Peyer's patch (tissue), 4 donors: Measurements from ENCODE around the gene SMIM26. TPM values are rescaled to one million over a fixed set of nuclear protein-coding genes. Genes with fewer than 3 reads are reported as not detected.

ENCODE experiments used
- DNase-seq, 3 donors: peaks; one replicate each; pipeline ENCODE4 v3.0.0-alpha.2; 2017 to 2019
- H3K27ac ChIP-seq, 4 donors: fragments of 200-600 bp; sonication (generic); one replicate each; pipeline ENCODE4 v1.5.1; 2016 to 2019
- H3K27me3 ChIP-seq, 2 donors: fragments of 200-600 bp; sonication (generic); one replicate each; pipeline ENCODE4 v1.5.1; 2019
- H3K36me3 ChIP-seq, 3 donors: fragments of 200-600 bp; sonication (generic); one replicate each; pipeline ENCODE4 v1.5.1; 2016 to 2019
- H3K4me1 ChIP-seq, 4 donors: fragments of 200-600 bp; sonication (generic); one replicate each; pipeline ENCODE4 v1.5.1; 2016 to 2019
- H3K4me3 ChIP-seq, 4 donors: fragments of 200-600 bp; sonication (generic); 1 replicate in 3 of 4; 2 replicates in 1 of 4; pipeline ENCODE4 v1.5.1; 2016 to 2019; ENCODE audit warnings: mild to moderate bottlenecking in 1 of 4
- H3K9me3 ChIP-seq, 4 donors: fragments of 200-600 bp; sonication (generic); one replicate each; pipeline ENCODE4 v1.5.1; 2016 to 2019; ENCODE audit warnings: mild to moderate bottlenecking in 1 of 4
- CTCF ChIP-seq, 6 experiments: fragments of 450-650 bp in 4 of 6; fragments of 200-600 bp in 2 of 6; sonication (generic) in 1 of 6; IDR thresholded peaks; one replicate each; pipeline ENCODE4 v1.5.1; 2017 to 2019; ENCODE audit warnings: antibody characterized with exemption in 6 of 6, mild to moderate bottlenecking in 3 of 6, moderate library complexity in 1 of 6
- POLR2A ChIP-seq, 2 donors: fragments of 450-650 bp; IDR thresholded peaks; one replicate each; pipeline ENCODE4 v1.5.1; 2017; ENCODE audit warnings: antibody characterized with exemption in 2 of 2, mild to moderate bottlenecking in 2 of 2, moderate library complexity in 2 of 2
- total RNA-seq, 4 donors: library from RNA; depleted of rRNA; stranded (reverse); fragments of >200 nt; gene quantifications; one replicate each; pipeline ENCODE4 v1.1.0, GENCODE V29; 2016

Gene SMIM26
- total RNA-seq, 4 donors from 2014 or later: 19.8 to 72.9 (median 61.8) TPM

- no peaks in the 10 kb centered on the region for H3K4me1 ChIP-seq
Measured at GRCh38 chr20:18596270-18596669, 29.0 kb downstream of the SMIM26 start.

DNA sequence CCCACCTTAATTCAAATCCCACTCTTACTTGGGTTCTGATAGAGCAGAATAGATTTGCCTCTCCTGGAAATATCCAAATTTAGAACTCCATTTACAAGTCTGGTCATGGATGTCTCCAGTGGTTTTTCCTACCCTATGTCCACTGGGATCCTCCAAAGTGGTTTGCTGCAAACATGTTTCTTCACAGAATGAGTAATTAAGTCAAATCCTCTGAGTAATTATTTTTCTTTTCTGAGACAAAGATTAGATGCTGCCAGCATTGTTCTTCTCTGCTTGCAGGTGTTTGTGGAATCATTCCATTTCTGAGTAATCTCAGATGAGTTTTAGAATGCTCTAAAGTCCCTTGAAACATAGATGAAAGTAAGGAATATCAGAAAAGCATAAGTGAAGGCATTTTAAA is 42.5 kb downstream of the SMIM26 start:
- no peak overlapping the region for H3K4me3 ChIP-seq
- no peaks in the 10 kb centered on the region for H3K27me3 ChIP-seq
- no peaks in the 10 kb centered on the region for H3K4me1 ChIP-seq
- H3K9me3 ChIP-seq: no peaks in the 10 kb centered on the region
- no peaks in the 10 kb centered on the region for H3K36me3 ChIP-seq
- no peak for DNase-seq
- TF ChIP-seq POLR2A (IDR thresholded peaks at IDR 0.05) (no peak), CTCF (IDR thresholded peaks at IDR 0.05) (no peak)
- H3K27ac ChIP-seq: no peak overlapping the region

More at GRCh38 chr20:18596270-18596669, 29.0 kb downstream of the SMIM26 start:
- no peak for TF ChIP-seq CTCF (IDR thresholded peaks at IDR 0.05)
- no peak for TF ChIP-seq POLR2A (IDR thresholded peaks at IDR 0.05)
- DNase-seq: no peak
- Histone ChIP-seq H3K36me3 (peaks cover 0 to 9% (median 0%) of the 10 kb centered on the region in 3 donors), H3K9me3 (no peaks in the 10 kb centered on the region), H3K27me3 (no peaks in the 10 kb centered on the region), H3K27ac (no peak overlapping the region), H3K4me3 (no peak overlapping the region)

DNA sequence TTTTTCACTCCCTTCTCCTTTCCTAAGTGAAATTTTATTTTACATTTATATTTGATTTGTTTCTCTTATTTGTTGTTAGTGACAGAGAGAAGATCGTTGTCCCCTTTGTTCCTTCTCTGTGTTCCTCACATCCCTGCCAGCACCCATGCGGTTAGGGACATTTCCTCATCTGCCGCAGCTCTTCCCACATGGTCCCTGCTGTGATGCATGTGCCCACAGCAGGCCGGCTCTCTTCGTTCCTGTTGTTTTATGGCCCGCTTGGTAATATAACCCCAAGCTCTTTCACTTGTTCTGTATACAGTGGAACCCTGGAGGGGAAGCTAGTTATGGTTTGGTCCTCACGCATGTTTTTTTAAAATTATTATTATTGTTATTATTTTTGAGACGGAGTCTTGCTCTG is 44.3 kb downstream of the SMIM26 start:
- DNase-seq: no peak
- Histone ChIP-seq H3K36me3 (no peaks in the 10 kb centered on the region), H3K9me3 (no peaks in the 10 kb centered on the region), H3K27ac (no peak overlapping the region), H3K27me3 (no peaks in the 10 kb centered on the region), H3K4me1 (no peaks in the 10 kb centered on the region), H3K4me3 (no peak overlapping the region)
- TF ChIP-seq CTCF (IDR thresholded peaks at IDR 0.05) (no peak), POLR2A (IDR thresholded peaks at IDR 0.05) (no peak)

GRCh38 chr20:18613553-18613952 is 46.3 kb downstream of the SMIM26 start:
- Histone ChIP-seq H3K27me3 (no peaks in the 10 kb centered on the region), H3K27ac (no peak overlapping the region), H3K36me3 (no peaks in the 10 kb centered on the region), H3K9me3 (no peaks in the 10 kb centered on the region), H3K4me3 (no peak overlapping the region), H3K4me1 (no peaks in the 10 kb centered on the region)
- DNase-seq: no peak
- TF ChIP-seq POLR2A (IDR thresholded peaks at IDR 0.05) (no peak), CTCF (IDR thresholded peaks at IDR 0.05) (no peak)

DNA sequence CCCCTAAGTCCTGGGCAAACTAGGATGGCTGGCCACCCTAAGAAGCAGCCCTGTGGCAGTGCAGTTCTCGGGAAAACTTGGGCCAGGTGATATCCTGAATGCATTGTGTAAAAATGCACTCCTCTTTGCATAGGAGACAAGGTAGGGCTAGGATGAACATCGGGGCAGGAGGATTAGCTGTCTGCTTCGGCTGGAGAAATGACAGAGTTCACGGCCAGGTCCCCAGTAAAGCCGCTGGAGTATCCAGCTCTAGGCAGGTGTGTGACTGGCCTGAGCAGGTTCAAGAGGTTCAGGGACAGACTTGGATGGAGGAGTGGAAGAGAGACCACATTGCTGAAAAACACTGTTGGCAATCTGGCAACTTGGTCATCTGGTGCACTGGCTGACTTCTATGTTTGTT is 47.0 kb downstream of the SMIM26 start:
- DNase-seq: no peak
- no peaks in the 10 kb centered on the region for H3K9me3 ChIP-seq
- H3K27ac ChIP-seq: no peak overlapping the region
- H3K36me3 ChIP-seq: no peaks in the 10 kb centered on the region
- no peak for TF ChIP-seq POLR2A (IDR thresholded peaks at IDR 0.05)
- no peak for TF ChIP-seq CTCF (IDR thresholded peaks at IDR 0.05)
- no peaks in the 10 kb centered on the region for H3K4me1 ChIP-seq
- no peak overlapping the region for H3K4me3 ChIP-seq
- H3K27me3 ChIP-seq: no peaks in the 10 kb centered on the region

DNA sequence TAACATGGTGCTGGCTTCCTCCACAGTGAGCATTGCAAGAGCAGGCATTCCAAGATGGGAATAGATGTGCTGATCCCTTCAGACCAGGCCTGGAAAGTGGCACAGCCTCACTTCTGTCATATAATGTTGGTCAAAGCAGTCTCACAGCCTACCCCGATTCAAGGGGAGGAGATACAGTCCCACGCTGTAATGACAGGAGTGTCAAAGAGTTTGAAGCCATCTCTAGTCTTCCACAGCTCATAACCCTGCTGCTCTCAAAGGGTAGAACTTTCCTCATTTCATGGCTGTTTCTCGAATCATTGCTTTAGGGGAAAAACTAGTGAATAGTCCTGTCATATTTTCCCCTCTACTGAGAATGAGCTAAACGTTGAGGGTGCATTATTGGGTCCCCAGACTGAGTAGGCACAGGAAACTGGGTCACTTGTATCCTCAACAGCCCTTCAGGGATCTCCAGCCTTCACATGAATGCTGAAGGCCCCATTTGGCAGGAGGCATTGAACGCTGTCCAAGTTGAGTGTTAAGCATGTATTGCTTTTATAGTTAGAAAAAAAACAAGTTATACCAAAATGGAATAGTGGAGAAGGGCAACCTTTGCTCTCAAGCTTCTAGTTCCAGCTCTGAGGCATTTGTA is 47.9 kb downstream of the SMIM26 start:
- H3K4me3 ChIP-seq: no peak overlapping the region
- no peak for DNase-seq
- H3K4me1 ChIP-seq: no peaks in the 10 kb centered on the region
- no peaks in the 10 kb centered on the region for H3K27me3 ChIP-seq
- TF ChIP-seq POLR2A (IDR thresholded peaks at IDR 0.05) (no peak), CTCF (IDR thresholded peaks at IDR 0.05) (no peak)
- no peaks in the 10 kb centered on the region for H3K36me3 ChIP-seq
- no peak overlapping the region for H3K27ac ChIP-seq
- H3K9me3 ChIP-seq: no peaks in the 10 kb centered on the region
